Upper lobe of right lung (tissue), 1 donor: ENCODE data around the gene C2orf72. TPM values are rescaled to one million over a fixed set of nuclear protein-coding genes. Genes with fewer than 3 reads are reported as not detected.

Experiments used
- ATAC-seq: fragments of 200-7000 bp; cut with Tn5 transposase; one replicate; pipeline ENCODE4 v1.9.1; 2020; ENCODE audit warnings: mild to moderate bottlenecking, moderate library complexity
- DNase-seq: peaks from one replicate; pipeline ENCODE4 v3.0.0-alpha.2; 2020
- H3K27ac ChIP-seq: fragments of 200-600 bp; one replicate; pipeline ENCODE4 v1.8.0; 2022
- H3K27me3 ChIP-seq: fragments of 200-600 bp; one replicate; pipeline ENCODE4 v1.8.0; 2022; ENCODE audit warnings: mild to moderate bottlenecking
- H3K36me3 ChIP-seq: fragments of 200-600 bp; one replicate; pipeline ENCODE4 v1.8.0; 2022
- H3K4me1 ChIP-seq: fragments of 200-600 bp; one replicate; pipeline ENCODE4 v1.8.0; 2022
- H3K4me3 ChIP-seq: fragments of 200-600 bp; one replicate; pipeline ENCODE4 v1.8.0; 2022; ENCODE audit warnings: mild to moderate bottlenecking
- H3K9me3 ChIP-seq: fragments of 200-600 bp; one replicate; pipeline ENCODE4 v1.8.0; 2022
- CTCF ChIP-seq: fragments of 200-600 bp; IDR thresholded peaks from one replicate; pipeline ENCODE4 v1.8.0; 2022; ENCODE audit warnings: antibody characterized with exemption
- intact Hi-C: fragments of 100-400 bp; cut with DNase I; formaldehyde crosslinking; loops from one replicate; pipeline ENCODE4 v1.11.0; 2022
- total RNA-seq: library from RNA; stranded (reverse); fragmentation: NEBNext Ultra II Directional; extraction: Animal tissue kit (Norgen Biotek cat#: 25700); gene quantifications from one replicate; pipeline ENCODE4 v1.2.1, GENCODE V29; 2021
- donor health status: DM: no; HTN: yes; CAD: no; lungs with severe emphysema.

C2orf72 gene
- total RNA-seq, 1 donor from 2014 or later: 1.5 TPM

- no peak for TF ChIP-seq CTCF
- DNase-seq (no peak), ATAC-seq (no peak)
- no peak within 1 kb of the TSS for H3K27ac ChIP-seq
- H3K27me3 ChIP-seq: peaks cover 25% of the 10 kb centered on the region
- intact Hi-C loops: no loop called here
- H3K4me1 ChIP-seq: no peaks in the 10 kb centered on the region
- no peaks in the 10 kb centered on the region for H3K36me3 ChIP-seq
- H3K4me3 ChIP-seq: no peak within 1 kb of the TSS
- no peaks in the 10 kb centered on the region for H3K9me3 ChIP-seq
Measured at GRCh38 chr2:230995821-230996220, 41.5 kb upstream of the C2orf72 start, which contains the start of gene SPATA3. Gene SPATA3, plus strand, starts transcription at chr2:230996121. Its CDS starts 113 bp downstream, at chr2:230996234.

GRCh38 chr2:230996661-230997060 is 40.7 kb upstream of the C2orf72 start:
- DNase-seq: no peak
- no peak overlapping the region for H3K27ac ChIP-seq
- H3K4me1 ChIP-seq: no peaks in the 10 kb centered on the region
- peaks cover 24% of the 10 kb centered on the region for H3K27me3 ChIP-seq
- H3K36me3 ChIP-seq: no peaks in the 10 kb centered on the region
- TF ChIP-seq CTCF: no peak
- H3K9me3 ChIP-seq: no peaks in the 10 kb centered on the region
- intact Hi-C loops: no loop called here
- no peak for ATAC-seq
- H3K4me3 ChIP-seq: no peak overlapping the region

GRCh38 chr2:230998882-230999281 is 38.4 kb upstream of the C2orf72 start:
- Histone ChIP-seq H3K27me3 (peaks cover 8% of the 10 kb centered on the region), H3K4me3 (no peak overlapping the region), H3K27ac (no peak overlapping the region), H3K9me3 (no peaks in the 10 kb centered on the region), H3K36me3 (no peaks in the 10 kb centered on the region), H3K4me1 (no peaks in the 10 kb centered on the region)
- ATAC-seq (no peak), DNase-seq (no peak)
- intact Hi-C loops: no loop called here
- TF ChIP-seq CTCF: no peak

- Histone ChIP-seq H3K36me3 (no peaks in the 10 kb centered on the region), H3K4me3 (no peak overlapping the region), H3K4me1 (no peaks in the 10 kb centered on the region), H3K27me3 (peaks cover 6% of the 10 kb centered on the region), H3K27ac (no peak overlapping the region), H3K9me3 (no peaks in the 10 kb centered on the region)
- ATAC-seq (no peak), DNase-seq (no peak)
- intact Hi-C loops: no loop called here
- no peak for TF ChIP-seq CTCF
Measured at GRCh38 chr2:230999477-230999876, 37.8 kb upstream of the C2orf72 start.

GRCh38 chr2:231000211-231000904 is 37.0 kb upstream of the C2orf72 start:
- ATAC-seq (no peak), DNase-seq (no peak)
- Histone ChIP-seq H3K4me3 (no peak overlapping the region), H3K27me3 (peaks cover 6% of the 10 kb centered on the region), H3K4me1 (no peaks in the 10 kb centered on the region), H3K36me3 (no peaks in the 10 kb centered on the region), H3K27ac (no peak overlapping the region), H3K9me3 (no peaks in the 10 kb centered on the region)
- TF ChIP-seq CTCF: no peak
- intact Hi-C loops: no loop called here
